Esophagus muscularis mucosa (tissue), 3 donors: ENCODE data around the gene ABCD2.

ENCODE experiments used
- CTCF ChIP-seq, 3 experiments: fragments of 200-600 bp in 2 of 3; fragments of 450-650 bp in 1 of 3; sonication (generic) in 2 of 3; IDR thresholded peaks; one replicate each; pipeline ENCODE4 v1.5.1; 2017 to 2019; ENCODE audit warnings: antibody characterized with exemption in 3 of 3, mild to moderate bottlenecking in 2 of 3, moderate library complexity in 1 of 3
- EP300 ChIP-seq: sonication (generic); formaldehyde crosslinking; IDR thresholded peaks from one replicate; pipeline ENCODE4 v1.6.1; 2017; ENCODE audit warnings: antibody characterized with exemption

- no peak for TF ChIP-seq EP300
- no peak for TF ChIP-seq CTCF (IDR thresholded peaks at IDR 0.05)
These were observed 12.7 kb downstream of the ABCD2 start for GRCh38 chr12:39606712-39607423.
